Tibial nerve (tissue), 4 donors: Measurements from ENCODE around the gene MAGI1. TPM values are rescaled to one million over a fixed set of nuclear protein-coding genes. Genes with fewer than 3 reads are reported as not detected.

Source experiments
- DNase-seq, 2 donors: peaks; one replicate each; pipeline ENCODE4 v3.0.0-alpha.2; 2019; ENCODE audit warnings: low spot score in 2 of 2
- H3K27ac ChIP-seq, 4 donors: fragments of 200-600 bp; sonication (generic) in 3 of 4; one replicate each; pipeline ENCODE4 v1.5.1; 2017 to 2019; ENCODE audit warnings: mild to moderate bottlenecking in 1 of 4
- H3K27me3 ChIP-seq, 2 donors: fragments of 200-600 bp; sonication (generic) in 1 of 2; one replicate each; pipeline versions ENCODE4 v1.5.1 to v1.6.0; 2017 to 2019
- H3K36me3 ChIP-seq, 3 donors: fragments of 200-600 bp; sonication (generic); one replicate each; pipeline ENCODE4 v1.5.1; 2018 to 2019
- H3K4me1 ChIP-seq, 4 donors: fragments of 200-600 bp; sonication (generic) in 3 of 4; one replicate each; pipeline ENCODE4 v1.5.1; 2017 to 2019
- H3K4me3 ChIP-seq, 4 donors: fragments of 200-600 bp; sonication (generic) in 3 of 4; one replicate each; pipeline ENCODE4 v1.5.1; 2017 to 2019; ENCODE audit warnings: mild to moderate bottlenecking in 1 of 4, moderate library complexity in 1 of 4
- H3K9me3 ChIP-seq, 4 donors: fragments of 200-600 bp; sonication (generic) in 3 of 4; one replicate each; pipeline ENCODE4 v1.5.1; 2017 to 2019
- EP300 ChIP-seq, 2 donors: sonication (generic); formaldehyde crosslinking; IDR thresholded peaks; one replicate each; pipeline ENCODE4 v1.6.1; 2017; ENCODE audit warnings: antibody characterized with exemption in 2 of 2, mild to moderate bottlenecking in 1 of 2
- POLR2A ChIP-seq, 2 donors: fragments of 450-650 bp; IDR thresholded peaks; one replicate each; pipeline ENCODE4 v1.6.1; 2017; ENCODE audit warnings: antibody characterized with exemption in 2 of 2, mild to moderate bottlenecking in 2 of 2, moderate library complexity in 2 of 2
- WGBS, 2 donors: methylation state at CpG; one replicate each; pipeline ENCODE4 v1.1.5; 2018; 5-methylcytosine and 5-hydroxymethylcytosine counted together
- total RNA-seq, 4 donors: library from RNA; depleted of rRNA; stranded (reverse); fragments of >200 nt; gene quantifications; one replicate each; pipeline ENCODE4 v1.1.0, GENCODE V29; 2016
- TF ChIP-seq, protein P1 (sequence below), 5 experiments: fragments of 200-600 bp in 3 of 5; fragments of 450-650 bp in 2 of 5; sonication (generic) in 3 of 5; IDR thresholded peaks; one replicate each; pipeline ENCODE4 v1.5.1; 2016 to 2019; ENCODE audit warnings: antibody characterized with exemption in 5 of 5, mild to moderate bottlenecking in 3 of 5, moderate library complexity in 2 of 5

MAGI1 gene
- total RNA-seq, 4 donors from 2014 or later = 30.6 to 52.8 (median 36.1) TPM

DNA sequence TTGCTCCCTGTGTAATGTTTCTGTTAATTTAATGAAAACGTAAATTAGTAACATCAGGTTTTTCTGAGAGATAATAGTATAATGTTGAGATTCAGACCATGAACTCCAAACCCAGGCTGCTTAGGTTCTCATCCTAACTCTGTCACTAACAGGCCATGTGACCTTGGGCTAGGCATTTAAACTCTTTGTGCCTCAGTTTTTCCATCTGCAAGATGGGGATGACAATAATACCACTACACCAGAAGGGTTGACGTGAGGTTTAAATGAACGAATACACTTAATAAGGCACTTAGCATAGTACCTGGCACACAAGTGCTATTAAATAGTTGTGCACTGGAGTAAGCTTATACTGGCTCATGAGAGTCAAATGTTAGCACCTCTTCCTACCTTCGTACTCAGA is 370.8 kb downstream of the MAGI1 start:
- H3K4me3 ChIP-seq = no peak overlapping the region
- H3K9me3 ChIP-seq = no peaks in the 10 kb centered on the region
- WGBS, 2 donors = 98% methylated on average over 4 of the region's 4 CpGs
- peaks cover 0 to 12% (median 0%) of the 10 kb centered on the region in 4 donors for H3K4me1 ChIP-seq
- H3K27me3 ChIP-seq = no peaks in the 10 kb centered on the region
- H3K27ac ChIP-seq = no peak overlapping the region
- TF ChIP-seq, protein P1, sequence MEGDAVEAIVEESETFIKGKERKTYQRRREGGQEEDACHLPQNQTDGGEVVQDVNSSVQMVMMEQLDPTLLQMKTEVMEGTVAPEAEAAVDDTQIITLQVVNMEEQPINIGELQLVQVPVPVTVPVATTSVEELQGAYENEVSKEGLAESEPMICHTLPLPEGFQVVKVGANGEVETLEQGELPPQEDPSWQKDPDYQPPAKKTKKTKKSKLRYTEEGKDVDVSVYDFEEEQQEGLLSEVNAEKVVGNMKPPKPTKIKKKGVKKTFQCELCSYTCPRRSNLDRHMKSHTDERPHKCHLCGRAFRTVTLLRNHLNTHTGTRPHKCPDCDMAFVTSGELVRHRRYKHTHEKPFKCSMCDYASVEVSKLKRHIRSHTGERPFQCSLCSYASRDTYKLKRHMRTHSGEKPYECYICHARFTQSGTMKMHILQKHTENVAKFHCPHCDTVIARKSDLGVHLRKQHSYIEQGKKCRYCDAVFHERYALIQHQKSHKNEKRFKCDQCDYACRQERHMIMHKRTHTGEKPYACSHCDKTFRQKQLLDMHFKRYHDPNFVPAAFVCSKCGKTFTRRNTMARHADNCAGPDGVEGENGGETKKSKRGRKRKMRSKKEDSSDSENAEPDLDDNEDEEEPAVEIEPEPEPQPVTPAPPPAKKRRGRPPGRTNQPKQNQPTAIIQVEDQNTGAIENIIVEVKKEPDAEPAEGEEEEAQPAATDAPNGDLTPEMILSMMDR (IDR thresholded peaks at IDR 0.05) = no peak
- TF ChIP-seq POLR2A (IDR thresholded peaks at IDR 0.05) = no peak
- no peak for TF ChIP-seq EP300 (IDR thresholded peaks at IDR 0.05)
- no peak for DNase-seq
- no peaks in the 10 kb centered on the region for H3K36me3 ChIP-seq

DNA sequence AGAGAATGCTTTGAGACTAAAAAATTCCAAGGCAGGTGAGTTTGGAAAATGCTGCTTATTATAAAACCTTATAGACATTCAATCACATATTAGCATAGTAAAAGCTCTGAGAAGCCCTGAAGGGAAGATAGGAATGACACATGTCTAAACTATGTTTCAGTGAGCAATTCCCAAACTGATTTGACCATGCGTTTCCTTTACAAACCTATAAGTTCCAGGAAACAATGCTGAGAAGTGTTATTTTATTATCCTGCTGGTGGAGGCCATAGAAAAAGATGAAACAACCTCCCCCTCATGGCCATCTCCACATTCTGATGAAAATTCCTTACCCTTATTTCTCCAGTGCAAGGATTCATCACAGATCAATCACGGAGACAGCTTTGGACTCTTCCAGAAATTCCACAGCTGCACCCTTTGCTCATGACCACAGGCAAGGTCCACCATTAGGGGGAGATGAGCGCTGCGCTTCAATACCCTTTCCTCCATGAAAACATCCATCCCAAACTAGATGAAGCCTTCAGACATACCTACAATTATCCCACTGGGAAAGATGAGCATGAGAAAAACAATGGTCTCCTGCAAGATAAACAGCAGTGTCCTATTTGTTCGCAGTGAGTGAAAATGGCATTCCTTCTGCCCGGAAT is 372.1 kb downstream of the MAGI1 start:
- no peaks in the 10 kb centered on the region for H3K9me3 ChIP-seq
- no peaks in the 10 kb centered on the region for H3K27me3 ChIP-seq
- 87 to 89% methylated on average over 6 of the region's 6 CpGs for WGBS, 2 donors

DNA sequence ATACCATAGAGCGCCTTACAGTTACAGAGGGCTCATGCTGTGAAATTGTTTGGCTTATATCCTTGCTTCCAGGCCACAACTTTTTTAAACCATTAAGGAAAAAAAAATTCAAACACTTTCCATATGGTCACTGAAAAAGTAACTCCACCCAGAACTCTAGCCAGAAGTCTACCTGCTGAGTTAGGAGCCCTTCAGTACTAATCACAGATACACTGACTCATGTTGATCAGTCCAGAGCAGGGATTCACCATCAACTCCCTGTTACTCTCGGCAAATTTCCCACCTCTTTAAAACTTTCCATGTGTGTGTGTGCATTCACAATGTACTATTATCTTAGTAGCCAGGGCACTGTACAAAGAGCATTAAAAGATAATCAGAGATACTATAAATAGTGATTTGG is 372.8 kb downstream of the MAGI1 start:
- no peaks in the 10 kb centered on the region for H3K27me3 ChIP-seq
- H3K36me3 ChIP-seq = no peaks in the 10 kb centered on the region
- no peaks in the 10 kb centered on the region for H3K9me3 ChIP-seq
- no peak overlapping the region for H3K27ac ChIP-seq
- 94 to 96% methylated on average over 2 of the region's 2 CpGs for WGBS, 2 donors
- H3K4me1 ChIP-seq = peaks cover 0 to 15% (median 0%) of the 10 kb centered on the region in 4 donors
- TF ChIP-seq EP300 (IDR thresholded peaks at IDR 0.05) (no peak), POLR2A (IDR thresholded peaks at IDR 0.05) (no peak)
- TF ChIP-seq, protein P1 (IDR thresholded peaks at IDR 0.05) = no peak
- DNase-seq = no peak
- H3K4me3 ChIP-seq = no peak overlapping the region

More for the DNA sequence above, 372.1 kb downstream of the MAGI1 start:
- H3K4me1 ChIP-seq = peaks cover 0 to 15% (median 0%) of the 10 kb centered on the region in 4 donors
- no peaks in the 10 kb centered on the region for H3K36me3 ChIP-seq
- TF ChIP-seq POLR2A (IDR thresholded peaks at IDR 0.05) (no peak), EP300 (IDR thresholded peaks at IDR 0.05) (no peak)
- TF ChIP-seq, protein P1 (IDR thresholded peaks at IDR 0.05) = no peak
- H3K4me3 ChIP-seq = no peak overlapping the region
- H3K27ac ChIP-seq = no peak overlapping the region
- DNase-seq = no peak

DNA sequence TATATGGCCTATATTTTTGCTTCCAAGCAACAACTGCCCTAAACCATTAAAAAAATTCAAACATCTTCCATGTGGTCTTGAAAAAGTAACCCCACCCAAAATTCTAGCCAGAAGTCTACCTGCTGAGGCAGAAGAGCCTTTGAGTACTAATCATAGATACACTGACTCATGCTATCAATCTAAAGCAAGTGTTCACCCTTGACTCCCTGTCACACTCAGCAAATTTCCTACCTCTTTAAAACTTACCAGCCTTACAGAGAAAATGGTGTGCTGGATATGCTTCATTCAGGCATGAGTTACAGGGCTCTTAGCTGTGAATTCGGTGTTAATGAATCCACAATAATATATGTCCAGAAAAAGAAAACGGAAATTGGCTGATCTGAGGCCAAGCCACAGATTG is 373.8 kb downstream of the MAGI1 start:
- no peaks in the 10 kb centered on the region for H3K9me3 ChIP-seq
- H3K4me1 ChIP-seq = peaks cover 0 to 15% (median 0%) of the 10 kb centered on the region in 4 donors
- 92% methylated on average over 2 of the region's 2 CpGs for WGBS, 2 donors
- no peak overlapping the region for H3K4me3 ChIP-seq
- TF ChIP-seq POLR2A (IDR thresholded peaks at IDR 0.05) (no peak), EP300 (IDR thresholded peaks at IDR 0.05) (no peak)
- TF ChIP-seq, protein P1 (IDR thresholded peaks at IDR 0.05) = no peak
- H3K27ac ChIP-seq = no peak overlapping the region
- no peak for DNase-seq
- no peaks in the 10 kb centered on the region for H3K36me3 ChIP-seq
- no peaks in the 10 kb centered on the region for H3K27me3 ChIP-seq

DNA sequence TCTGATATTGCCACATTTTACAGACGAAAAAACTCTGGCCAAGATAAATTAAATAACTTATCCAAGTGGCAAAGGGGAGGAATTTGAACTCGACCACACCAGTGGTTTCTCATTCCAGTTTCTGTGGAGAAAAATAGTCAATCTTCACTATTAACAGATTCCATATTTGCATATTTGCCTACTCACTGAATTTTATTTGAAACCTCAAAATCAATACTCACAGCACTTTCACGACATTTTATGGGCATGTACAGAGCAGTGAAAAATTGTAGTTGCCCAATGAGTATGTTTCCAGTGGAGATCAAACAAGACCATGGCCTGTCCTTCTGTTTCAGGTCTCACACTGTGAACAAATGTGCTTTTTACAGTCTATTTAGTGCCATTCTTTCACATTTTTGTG is 374.3 kb downstream of the MAGI1 start:
- TF ChIP-seq, protein P1 (IDR thresholded peaks at IDR 0.05) = no peak
- TF ChIP-seq POLR2A (IDR thresholded peaks at IDR 0.05) (no peak), EP300 (IDR thresholded peaks at IDR 0.05) (no peak)

More for the DNA sequence above, 374.3 kb downstream of the MAGI1 start:
- no peaks in the 10 kb centered on the region for H3K36me3 ChIP-seq
- H3K9me3 ChIP-seq = no peaks in the 10 kb centered on the region
- no peaks in the 10 kb centered on the region for H3K27me3 ChIP-seq
- no peak for DNase-seq
- H3K4me3 ChIP-seq = no peak overlapping the region
- WGBS, 2 donors = 49 to 56% methylated on average over 3 of the region's 3 CpGs
- no peak overlapping the region for H3K27ac ChIP-seq
- H3K4me1 ChIP-seq = peaks cover 0 to 15% (median 0%) of the 10 kb centered on the region in 4 donors
